T-helper 1 cell treated with Interleukin-12 subunit alpha and Interleukin-12 subunit beta and Interleukin-4 antibody, amounts not matched to agents 30 μg/mL and 1 μg/mL, for 36 hours (primary cell): Measurements from ENCODE around the gene RAB33B.

Source experiments
- H3K27ac Mint-ChIP-seq: one replicate; pipeline ENCODE4 v1.8.0; 2021; ENCODE audit warnings: mild to moderate bottlenecking, mixed read lengths
- H3K27me3 Mint-ChIP-seq: one replicate; pipeline ENCODE4 v1.8.0; 2021; ENCODE audit warnings: low read depth, mixed read lengths
- H3K36me3 Mint-ChIP-seq: one replicate; pipeline ENCODE4 v1.8.0; 2021; ENCODE audit warnings: low read depth, mixed read lengths
- H3K4me1 Mint-ChIP-seq: one replicate; pipeline ENCODE4 v1.8.0; 2021; ENCODE audit warnings: low read depth, mixed read lengths
- H3K4me3 Mint-ChIP-seq: one replicate; pipeline ENCODE4 v1.8.0; 2021; ENCODE audit warnings: mild to moderate bottlenecking, moderate library complexity, mixed read lengths
- H3K9me3 Mint-ChIP-seq: one replicate; pipeline ENCODE4 v1.8.0; 2021; ENCODE audit warnings: mixed read lengths

Gene RAB33B

GRCh38 chr4:139476363-139476762 is 22.4 kb downstream of the RAB33B start:
- H3K27me3 Mint-ChIP-seq: no peaks in the 10 kb centered on the region
- no peak overlapping the region for H3K27ac Mint-ChIP-seq
- peaks cover 21% of the 10 kb centered on the region for H3K36me3 Mint-ChIP-seq
- peaks cover 7% of the 10 kb centered on the region for H3K9me3 Mint-ChIP-seq
- H3K4me3 Mint-ChIP-seq: no peak overlapping the region
- no peaks in the 10 kb centered on the region for H3K4me1 Mint-ChIP-seq

DNA sequence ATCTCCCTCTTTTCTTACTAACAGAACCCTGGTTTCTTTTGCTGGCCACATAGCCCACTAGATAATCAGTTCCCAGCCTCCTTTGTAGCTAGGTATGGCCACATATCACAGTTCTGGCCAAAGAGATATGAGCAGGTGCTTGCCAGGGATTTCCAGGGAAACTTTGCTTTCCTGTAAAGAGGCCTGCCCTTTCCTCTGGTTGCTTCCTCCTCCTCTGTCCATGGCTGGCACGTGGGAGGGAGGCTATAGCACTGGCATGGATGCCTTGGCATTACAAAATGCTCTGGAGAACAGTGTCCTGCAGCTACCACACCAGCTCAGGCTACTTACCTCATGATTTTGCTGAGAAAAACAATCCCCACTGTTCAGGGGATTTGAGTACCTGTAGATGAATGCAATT is 27.5 kb downstream of the RAB33B start:
- H3K9me3 Mint-ChIP-seq: no peaks in the 10 kb centered on the region
- peaks cover 6% of the 10 kb centered on the region for H3K27me3 Mint-ChIP-seq
- H3K36me3 Mint-ChIP-seq: peaks cover 2% of the 10 kb centered on the region
- no peak overlapping the region for H3K4me3 Mint-ChIP-seq
- no peak overlapping the region for H3K27ac Mint-ChIP-seq
- no peaks in the 10 kb centered on the region for H3K4me1 Mint-ChIP-seq

DNA sequence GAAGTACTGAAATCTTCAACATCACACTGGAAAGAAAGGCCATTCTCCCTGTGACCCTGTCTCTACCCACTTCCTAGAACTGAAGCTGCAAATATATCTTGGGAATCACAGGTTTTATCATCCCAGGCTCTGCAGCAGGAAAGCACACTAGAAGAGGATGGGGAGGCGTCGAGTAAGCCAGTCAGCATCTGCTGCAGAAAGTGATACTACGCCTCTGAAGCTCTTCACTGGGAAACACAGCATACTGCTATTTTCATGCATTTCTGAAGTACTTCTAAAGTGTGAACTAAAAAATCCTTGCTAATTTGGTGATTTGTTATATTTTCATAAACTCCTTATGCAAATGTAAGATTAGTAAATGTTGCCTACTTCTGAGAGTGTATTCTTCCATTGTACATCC is 29.1 kb downstream of the RAB33B start:
- H3K27me3 Mint-ChIP-seq: peaks cover 8% of the 10 kb centered on the region
- no peaks in the 10 kb centered on the region for H3K4me1 Mint-ChIP-seq
- H3K4me3 Mint-ChIP-seq: no peak overlapping the region
- no peak overlapping the region for H3K27ac Mint-ChIP-seq
- H3K36me3 Mint-ChIP-seq: no peaks in the 10 kb centered on the region
- H3K9me3 Mint-ChIP-seq: no peaks in the 10 kb centered on the region

- H3K27ac Mint-ChIP-seq: no peak overlapping the region
- H3K36me3 Mint-ChIP-seq: no peaks in the 10 kb centered on the region
- H3K4me1 Mint-ChIP-seq: no peaks in the 10 kb centered on the region
- no peak overlapping the region for H3K4me3 Mint-ChIP-seq
- H3K27me3 Mint-ChIP-seq: peaks cover 21% of the 10 kb centered on the region
- H3K9me3 Mint-ChIP-seq: no peaks in the 10 kb centered on the region
These were observed 30.9 kb downstream of the RAB33B start for GRCh38 chr4:139484783-139485311.

DNA sequence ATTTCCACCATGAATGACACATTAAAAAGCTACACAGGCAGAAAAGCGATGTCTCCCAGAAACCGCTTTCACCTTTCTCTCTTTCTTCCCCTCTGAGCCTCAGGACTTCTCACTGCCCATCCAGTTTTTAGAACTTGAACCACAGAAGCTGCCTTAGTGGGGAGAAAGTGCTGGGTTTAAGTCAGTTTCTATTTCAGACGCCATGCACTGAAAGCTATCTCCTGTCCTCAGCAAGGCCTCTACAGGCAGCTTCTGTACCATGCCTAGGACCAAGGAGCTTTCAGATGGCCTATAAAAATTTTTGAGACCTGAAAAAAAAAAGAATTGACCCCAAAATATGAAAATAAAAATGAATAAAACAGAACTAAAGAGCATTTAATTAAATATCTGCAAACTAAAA is 34.5 kb downstream of the RAB33B start:
- Mint-ChIP-seq H3K4me3 (no peak overlapping the region), H3K27ac (no peak overlapping the region), H3K27me3 (peaks cover 21% of the 10 kb centered on the region), H3K9me3 (no peaks in the 10 kb centered on the region), H3K36me3 (no peaks in the 10 kb centered on the region), H3K4me1 (no peaks in the 10 kb centered on the region)

DNA sequence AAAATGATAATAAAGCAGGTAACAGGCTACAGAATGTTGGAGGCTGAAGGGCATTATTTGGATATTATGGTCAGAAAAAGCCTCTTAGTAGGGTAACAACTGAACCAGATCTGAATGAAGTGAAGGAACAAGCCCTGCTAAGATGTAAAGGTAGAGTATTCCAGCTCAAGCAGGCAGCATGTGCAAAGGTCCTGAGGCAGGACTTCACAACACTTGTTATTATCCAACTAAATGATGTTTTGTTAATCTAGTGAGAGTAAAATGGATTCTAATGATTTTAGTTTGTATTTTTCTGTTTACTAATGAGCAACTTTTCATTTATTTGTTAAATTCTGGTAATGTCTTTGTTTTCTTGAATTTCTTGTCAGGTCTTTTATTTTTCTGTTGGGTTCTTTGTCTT is 35.7 kb downstream of the RAB33B start:
- Mint-ChIP-seq H3K4me1 (no peaks in the 10 kb centered on the region), H3K27me3 (peaks cover 21% of the 10 kb centered on the region), H3K4me3 (no peak overlapping the region)

DNA sequence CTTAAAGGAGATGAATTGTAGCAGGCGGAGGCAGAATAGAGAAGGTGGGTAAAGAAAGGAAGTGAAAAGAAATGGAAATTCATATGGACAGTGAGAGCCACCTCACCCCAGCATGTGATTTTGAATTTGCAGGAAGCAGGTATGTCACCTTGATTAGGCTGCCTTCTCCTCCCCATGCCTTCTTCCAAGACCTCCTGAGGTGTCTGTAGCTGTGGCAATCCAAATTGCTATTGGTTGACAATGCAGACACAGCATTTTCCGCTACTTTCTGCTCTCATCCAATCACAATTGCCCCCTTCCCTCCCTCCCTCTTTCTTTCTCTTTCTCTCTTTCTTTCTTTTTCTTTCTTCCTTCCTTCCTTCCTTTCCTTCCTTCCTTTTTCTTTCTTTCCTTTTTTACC is 38.5 kb downstream of the RAB33B start:
- H3K27ac Mint-ChIP-seq: no peak overlapping the region
- H3K4me3 Mint-ChIP-seq: no peak overlapping the region
- H3K36me3 Mint-ChIP-seq: no peaks in the 10 kb centered on the region
- peaks cover 16% of the 10 kb centered on the region for H3K27me3 Mint-ChIP-seq
- H3K4me1 Mint-ChIP-seq: no peaks in the 10 kb centered on the region
- H3K9me3 Mint-ChIP-seq: no peaks in the 10 kb centered on the region

More for the DNA sequence above, 35.7 kb downstream of the RAB33B start:
- Mint-ChIP-seq H3K9me3 (no peaks in the 10 kb centered on the region), H3K27ac (no peak overlapping the region), H3K36me3 (no peaks in the 10 kb centered on the region)

GRCh38 chr4:139493176-139493575 is 39.3 kb downstream of the RAB33B start:
- no peak overlapping the region for H3K4me3 Mint-ChIP-seq
- H3K27me3 Mint-ChIP-seq: peaks cover 12% of the 10 kb centered on the region
- no peaks in the 10 kb centered on the region for H3K4me1 Mint-ChIP-seq
- H3K36me3 Mint-ChIP-seq: no peaks in the 10 kb centered on the region
- H3K27ac Mint-ChIP-seq: no peak overlapping the region
- no peaks in the 10 kb centered on the region for H3K9me3 Mint-ChIP-seq

GRCh38 chr4:139499186-139499585 is 45.3 kb downstream of the RAB33B start:
- H3K4me1 Mint-ChIP-seq: peaks cover 4% of the 10 kb centered on the region
- peaks cover 4% of the 10 kb centered on the region for H3K9me3 Mint-ChIP-seq
- H3K27me3 Mint-ChIP-seq: peaks cover 3% of the 10 kb centered on the region
- H3K27ac Mint-ChIP-seq: no peak overlapping the region
- no peak overlapping the region for H3K4me3 Mint-ChIP-seq
- no peaks in the 10 kb centered on the region for H3K36me3 Mint-ChIP-seq

GRCh38 chr4:139501117-139501516 is 47.2 kb downstream of the RAB33B start:
- Mint-ChIP-seq H3K4me3 (no peak overlapping the region), H3K4me1 (peaks cover 4% of the 10 kb centered on the region), H3K27ac (no peak overlapping the region), H3K9me3 (peaks cover 4% of the 10 kb centered on the region), H3K36me3 (peaks cover 2% of the 10 kb centered on the region), H3K27me3 (peaks cover 3% of the 10 kb centered on the region)

- Mint-ChIP-seq H3K9me3 (peaks cover 4% of the 10 kb centered on the region), H3K4me1 (peaks cover 4% of the 10 kb centered on the region), H3K36me3 (peaks cover 2% of the 10 kb centered on the region), H3K4me3 (no peak overlapping the region), H3K27me3 (peaks cover 3% of the 10 kb centered on the region), H3K27ac (no peak overlapping the region)
These were observed 47.6 kb downstream of the RAB33B start for GRCh38 chr4:139501527-139501926.

GRCh38 chr4:139501927-139502899 is 48.3 kb downstream of the RAB33B start:
- H3K27ac Mint-ChIP-seq: no peak overlapping the region

GRCh38 chr4:139503622-139504166 is 49.8 kb downstream of the RAB33B start:
- Mint-ChIP-seq H3K27me3 (peaks cover 3% of the 10 kb centered on the region), H3K9me3 (peaks cover 4% of the 10 kb centered on the region), H3K4me1 (peaks cover 4% of the 10 kb centered on the region), H3K4me3 (no peak overlapping the region), H3K27ac (no peak overlapping the region), H3K36me3 (peaks cover 3% of the 10 kb centered on the region)

More at GRCh38 chr4:139501927-139502899, 48.3 kb downstream of the RAB33B start:
- H3K9me3 Mint-ChIP-seq: peaks cover 4% of the 10 kb centered on the region
- peaks cover 4% of the 10 kb centered on the region for H3K4me1 Mint-ChIP-seq
- no peak overlapping the region for H3K4me3 Mint-ChIP-seq
- H3K36me3 Mint-ChIP-seq: peaks cover 2% of the 10 kb centered on the region
- peaks cover 3% of the 10 kb centered on the region for H3K27me3 Mint-ChIP-seq

DNA sequence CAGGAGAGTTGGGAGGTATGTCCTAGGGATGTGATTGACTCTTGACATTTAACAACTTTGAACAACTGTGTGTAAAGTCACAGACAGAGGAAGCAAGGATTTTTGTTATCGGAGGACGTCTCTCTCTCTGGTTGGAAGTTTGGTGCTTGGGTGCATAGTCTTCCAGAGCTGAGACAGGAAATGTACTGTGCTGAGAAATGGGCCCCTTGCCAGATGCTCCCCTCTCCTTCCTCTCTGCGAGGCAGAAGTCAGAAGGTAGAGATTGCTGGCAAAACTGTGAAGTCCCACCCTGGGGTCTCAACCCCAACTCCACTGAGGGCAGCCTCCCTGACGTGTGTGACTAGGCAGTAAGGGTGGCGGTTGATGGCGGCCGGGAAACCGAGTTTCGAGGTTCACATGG is 52.9 kb downstream of the RAB33B start:
- Mint-ChIP-seq H3K36me3 (peaks cover 7% of the 10 kb centered on the region), H3K9me3 (peaks cover 4% of the 10 kb centered on the region), H3K27ac (no peak overlapping the region), H3K27me3 (no peaks in the 10 kb centered on the region), H3K4me3 (no peak overlapping the region), H3K4me1 (peaks cover 8% of the 10 kb centered on the region)
